HG03565 (cell line): ENCODE data around the gene ZBTB24.
A peak's percentile ranks its signal among the peaks of the same experiment; 100 is the strongest.

Source experiments
- ATAC-seq: cut with Tn5 transposase; IDR thresholded peaks from one replicate; pipeline ENCODE4 v1.9.1; 2021; ENCODE audit warnings: mild to moderate bottlenecking, moderate library complexity; ENCODE audit not compliant: unreplicated experiment

Gene ZBTB24

GRCh38 chr6:109503327-109504224 lies 20.6 kb upstream of the ZBTB24 start:
- no peak for ATAC-seq

- ATAC-seq: no peak
Measured at GRCh38 chr6:109498936-109499335, 15.9 kb upstream of the ZBTB24 start.

DNA sequence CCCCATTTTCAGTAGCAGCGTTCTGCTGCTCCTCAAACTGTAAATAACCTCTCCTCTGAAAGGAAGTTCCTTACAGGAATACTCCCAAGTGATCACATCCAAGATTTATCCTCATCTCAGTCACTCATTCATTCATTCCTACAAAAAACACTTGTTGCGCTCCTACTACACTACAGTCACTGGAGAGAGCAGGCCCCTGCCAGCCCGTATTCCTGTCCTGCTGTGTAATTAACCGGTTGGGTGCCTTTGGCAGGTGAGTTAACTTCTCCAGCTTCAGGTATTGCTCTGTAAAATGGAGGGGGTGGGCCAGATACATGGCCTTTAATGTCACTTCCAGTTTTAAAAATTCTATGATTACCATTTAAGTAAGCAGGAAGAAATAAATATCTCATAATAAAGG lies 15.0 kb upstream of the ZBTB24 start:
- no peak for ATAC-seq

- no peak for ATAC-seq
Measured at GRCh38 chr6:109496036-109496772, 13.2 kb upstream of the ZBTB24 start.

DNA sequence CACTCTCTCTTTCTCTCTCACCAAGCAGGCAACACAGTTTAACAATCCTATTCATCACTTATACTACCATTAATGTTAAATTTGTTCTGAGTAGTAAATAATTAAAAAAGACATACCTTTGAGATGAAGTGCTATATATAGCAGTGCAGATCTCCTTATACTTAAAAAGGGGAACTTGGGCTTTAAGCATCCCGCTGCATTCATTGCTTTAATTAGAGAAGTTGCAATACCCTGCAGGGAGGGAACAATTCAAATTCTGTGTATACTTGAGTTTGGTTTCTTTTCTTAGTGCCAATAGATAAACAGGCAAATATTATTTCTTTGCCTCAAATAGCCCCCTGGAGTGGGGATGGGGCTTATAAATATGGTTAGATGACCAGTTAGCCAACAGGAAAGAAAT lies 10.8 kb upstream of the ZBTB24 start:
- ATAC-seq: no peak

- ATAC-seq: peak; percentile 58
Measured at GRCh38 chr6:109491207-109491938, 8.4 kb upstream of the ZBTB24 start.

GRCh38 chr6:109490713-109491112 lies 7.7 kb upstream of the ZBTB24 start:
- no peak for ATAC-seq

- ATAC-seq: no peak
Measured at GRCh38 chr6:109488001-109488400, 5.0 kb upstream of the ZBTB24 start.

GRCh38 chr6:109486068-109486467 lies 3.0 kb upstream of the ZBTB24 start:
- ATAC-seq: no peak

GRCh38 chr6:109485266-109485935 lies 2.4 kb upstream of the ZBTB24 start:
- ATAC-seq: no peak

GRCh38 chr6:109484122-109484521 lies 1.1 kb upstream of the ZBTB24 start:
- no peak for ATAC-seq

DNA sequence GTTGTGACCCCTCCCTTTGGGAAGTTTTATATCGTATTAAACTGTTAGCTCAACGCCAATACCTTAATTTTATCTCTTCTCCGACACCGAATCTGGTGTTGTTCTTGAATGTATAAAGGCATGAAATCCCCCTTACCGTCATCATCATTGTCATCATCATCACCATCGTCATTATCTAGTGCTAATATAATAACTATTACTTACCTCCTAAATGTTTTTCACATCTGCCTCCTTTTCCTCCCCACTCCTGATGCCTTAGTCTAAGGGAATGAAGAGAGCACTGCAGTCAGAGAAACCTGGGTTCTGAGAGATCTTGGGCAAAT lies 677 bp upstream of the ZBTB24 start:
- no peak for ATAC-seq

DNA sequence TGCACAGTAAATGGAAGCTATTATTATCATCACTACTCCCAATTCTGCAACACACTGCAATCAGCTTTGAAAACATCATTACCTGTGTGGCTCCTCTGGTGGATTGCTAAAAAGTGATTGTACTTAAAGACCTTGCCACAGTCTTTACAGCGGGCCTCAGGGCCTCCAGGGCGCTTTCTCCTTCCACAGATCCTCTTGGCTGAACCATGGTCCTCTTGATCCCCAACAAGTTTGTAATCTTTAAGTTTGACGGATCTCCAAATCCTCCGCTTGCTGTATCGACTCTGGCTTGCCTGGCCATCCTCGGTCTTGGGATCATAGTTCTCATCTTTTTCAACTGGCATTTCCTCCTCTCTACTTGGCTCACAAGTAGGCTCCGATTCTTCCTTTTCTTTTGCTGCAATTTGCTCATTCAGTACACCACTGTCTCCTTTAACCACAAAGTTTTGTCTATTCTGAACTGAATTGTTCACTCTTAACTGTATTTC lies 2.0 kb downstream of the ZBTB24 start:
- ATAC-seq: no peak

DNA sequence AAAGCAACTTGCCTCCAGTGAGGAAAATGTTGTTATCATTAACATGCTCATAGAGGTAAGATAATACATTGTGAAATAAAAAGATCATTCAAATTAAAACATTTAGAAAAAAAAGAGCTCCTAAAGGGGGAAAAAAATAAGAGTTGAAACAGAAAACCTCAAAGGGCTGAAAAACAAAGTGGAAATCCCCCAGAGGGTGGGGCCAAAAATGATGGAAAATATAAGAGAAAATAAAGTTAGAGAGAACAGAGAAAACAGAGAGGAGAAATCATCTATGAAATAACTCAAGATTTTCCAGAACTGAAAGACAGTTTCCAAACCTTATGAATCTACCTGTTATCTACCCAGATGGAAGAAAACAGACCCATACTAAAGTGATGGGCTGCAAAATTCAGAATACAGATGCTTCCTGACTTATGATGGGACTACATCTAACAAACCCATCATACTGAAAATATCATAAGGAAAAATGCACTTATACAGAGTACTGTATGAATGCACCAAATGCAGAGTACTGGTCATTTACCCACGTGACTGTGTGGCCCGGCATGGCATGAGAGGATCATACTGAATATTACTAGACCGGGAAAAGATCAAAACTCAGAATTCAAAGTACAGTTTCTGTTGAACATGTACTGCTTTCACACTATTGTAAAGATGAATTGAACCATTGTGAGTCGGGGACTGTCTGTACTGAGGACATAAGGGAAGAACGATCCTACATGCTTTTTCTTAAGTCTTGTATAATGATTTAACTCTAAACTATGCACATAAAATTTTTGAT lies 4.0 kb downstream of the ZBTB24 start:
- ATAC-seq: no peak

- ATAC-seq: no peak
Measured at GRCh38 chr6:109478222-109478805, 4.7 kb downstream of the ZBTB24 start.

DNA sequence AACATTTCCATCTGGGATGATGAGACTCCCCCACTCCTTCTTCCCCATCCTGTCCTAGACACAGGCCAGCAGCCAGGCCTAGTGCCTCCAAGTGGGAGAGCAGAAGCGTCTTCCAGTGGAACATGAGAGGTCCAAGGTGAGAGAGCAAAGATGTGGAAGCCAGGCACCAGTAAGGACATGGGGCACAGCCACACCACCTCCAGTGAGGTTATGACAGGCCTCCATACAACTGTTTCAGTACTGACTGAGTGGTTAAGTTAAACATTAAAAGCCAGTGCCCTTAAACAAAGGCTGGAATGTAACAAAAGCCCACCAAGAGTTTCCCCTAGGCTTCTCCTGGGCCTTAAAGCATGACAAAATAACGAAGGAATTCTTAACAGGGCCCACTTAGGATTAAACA lies 5.3 kb downstream of the ZBTB24 start:
- no peak for ATAC-seq

- no peak for ATAC-seq
Measured at GRCh38 chr6:109477184-109477583, 5.8 kb downstream of the ZBTB24 start.

- ATAC-seq: no peak
Measured at GRCh38 chr6:109475625-109476024, 7.4 kb downstream of the ZBTB24 start.

GRCh38 chr6:109474995-109475394 lies 8.0 kb downstream of the ZBTB24 start:
- ATAC-seq: no peak

- ATAC-seq: no peak
Measured at GRCh38 chr6:109473120-109473519, 9.9 kb downstream of the ZBTB24 start.
